K562 (cell line): ENCODE measurements around the gene NUP98. TPM values are rescaled to one million over a fixed set of nuclear protein-coding genes. Genes with fewer than 3 reads are reported as not detected.

Experiments used
- BCL6 ChIP-seq: fragments of 250-450 bp; sonication (Bioruptor Pico); IDR thresholded peaks from 2 replicates; pipeline ENCODE4 v1.4.0; 2020
- BRF1 ChIP-seq: IDR thresholded peaks from 3 replicates; pipeline ENCODE4 v1.6.1; 2011; ENCODE audit warnings: borderline replicate concordance, mild to moderate bottlenecking; ENCODE audit not compliant: insufficient read length; ENCODE audit errors: extremely low read depth
- CC2D1A ChIP-seq: fragments of 450-650 bp; IDR thresholded peaks from 2 replicates; pipeline ENCODE4 v1.6.1; 2017; ENCODE audit warnings: mild to moderate bottlenecking
- ETV5 ChIP-seq: sonication (generic); formaldehyde crosslinking; IDR thresholded peaks from 2 replicates; pipeline ENCODE4 v1.4.0; 2020; ENCODE audit warnings: low read depth, mild to moderate bottlenecking, missing genetic modification reagents
- HMG20B ChIP-seq: fragments of 250-450 bp; sonication (Bioruptor Pico); IDR thresholded peaks from 2 replicates; pipeline ENCODE4 v1.5.0; 2021; ENCODE audit warnings: mild to moderate bottlenecking
- MEF2D ChIP-seq: conservative IDR thresholded peaks from 2 replicates; pipeline ENCODE4 v1.6.1; 2016; ENCODE audit warnings: low read depth, missing genetic modification characterization, missing compliant biosample characterization
- NFRKB ChIP-seq: fragments of 450-650 bp; IDR thresholded peaks from 2 replicates; pipeline ENCODE4 v1.6.1; 2016; ENCODE audit warnings: low read depth
- NR4A1 ChIP-seq, 2 experiments: fragments of 250-450 bp in 1 of 2; fragments of 450-650 bp in 1 of 2; sonication (Bioruptor Pico) in 1 of 2; IDR thresholded peaks; 2 replicates each; pipeline versions ENCODE4 v1.4.0 to v1.6.1; 2016 to 2020; ENCODE audit warnings: mild to moderate bottlenecking in 2 of 2, missing compliant biosample characterization in 1 of 2, missing genetic modification characterization in 1 of 2, moderate library complexity in 1 of 2
- RAD51 ChIP-seq: fragments of 450-650 bp; IDR thresholded peaks from 2 replicates; pipeline ENCODE4 v1.7.1; 2016; ENCODE audit warnings: low read depth, mild to moderate bottlenecking, borderline replicate concordance
- RBM14 ChIP-seq: fragments of 200-400 bp; formaldehyde crosslinking; IDR thresholded peaks from 2 replicates; pipeline ENCODE4 v1.6.1; 2018; ENCODE audit warnings: low read depth, mild to moderate bottlenecking, low read length, moderate library complexity, borderline replicate concordance; ENCODE audit not compliant: insufficient read depth
- SRSF1 ChIP-seq: fragments of 200-400 bp; formaldehyde crosslinking; IDR thresholded peaks from 2 replicates; pipeline ENCODE4 v1.6.1; 2017; ENCODE audit warnings: mild to moderate bottlenecking, low read depth, low read length, moderate library complexity
- STAT5A ChIP-seq: IDR thresholded peaks from 2 replicates; pipeline ENCODE4 v1.6.1; 2012; ENCODE audit warnings: low read length, inconsistent platforms, borderline replicate concordance
- TAF7 ChIP-seq: fragments of 450-650 bp; IDR thresholded peaks from 2 replicates; pipeline ENCODE4 v1.6.1; 2016; ENCODE audit warnings: missing genetic modification characterization, missing compliant biosample characterization
- TGIF2 ChIP-seq: sonication (generic); formaldehyde crosslinking; IDR thresholded peaks from 2 replicates; pipeline ENCODE4 v1.8.1; 2022; ENCODE audit warnings: mild to moderate bottlenecking, missing genetic modification reagents, moderate library complexity
- ZNF239 ChIP-seq: fragments of 250-450 bp; sonication (Bioruptor Pico); IDR thresholded peaks from 2 replicates; pipeline ENCODE4 v1.4.0; 2020; ENCODE audit warnings: mild to moderate bottlenecking
- ZNF76 ChIP-seq: fragments of 250-450 bp; sonication (Bioruptor Pico); IDR thresholded peaks from 2 replicates; pipeline ENCODE4 v1.4.0; 2020; ENCODE audit warnings: mild to moderate bottlenecking, moderate library complexity, borderline replicate concordance
- ZNF764 ChIP-seq: fragments of 250-450 bp; sonication (Bioruptor Pico); IDR thresholded peaks from 2 replicates; pipeline ENCODE4 v1.4.0; 2020; ENCODE audit warnings: low read depth, mild to moderate bottlenecking, moderate library complexity
- polyA plus RNA-seq, 8 experiments: library from polyadenylated mRNA; depleted of rRNA in 4 of 8; stranded (reverse) in 5 of 8; unstranded in 3 of 8; fragments of >200 nt; fragmentation: Nextera tagmentation in 2 of 8; fragmentation: Illumina TruSeq in 1 of 8; extraction: Ambion mirVana in 2 of 8; extraction: Trizol in 1 of 8; gene quantifications; 2 replicates each; pipeline versions ENCODE4 v1.2.1 to v1.2.3, GENCODE V29; 2011 to 2014; ENCODE audit warnings: inconsistent platforms in 1 of 8, missing spikeins in 1 of 8
- total RNA-seq, 7 experiments: library from RNA; depleted of rRNA in 6 of 7; stranded (reverse); fragments of >200 nt in 6 of 7; fragmentation: Illumina TruSeq in 2 of 7; extraction: Trizol in 2 of 7; gene quantifications; 2 replicates each; pipeline versions ENCODE4 v1.2.1 to v1.2.3, GENCODE V29; 2011 to 2021; ENCODE audit warnings: low replicate concordance in 1 of 7
- TF ChIP-seq, protein P1 (sequence below): fragments of 450-650 bp; formaldehyde crosslinking; IDR thresholded peaks from 2 replicates; pipeline ENCODE4 v1.4.0; 2020; ENCODE audit warnings: mild to moderate bottlenecking, moderate library complexity
- TF ChIP-seq, protein P2 (sequence below): fragments of 450-650 bp; IDR thresholded peaks from 2 replicates; pipeline ENCODE4 v1.6.1; 2018; ENCODE audit not compliant: partially characterized antibody
- TF ChIP-seq, protein P3 (sequence below): fragments of 250-450 bp; sonication (Bioruptor Pico); IDR thresholded peaks from 2 replicates; pipeline ENCODE4 v1.5.0; 2022; ENCODE audit warnings: mild to moderate bottlenecking
- TF ChIP-seq, protein P4 (sequence below): fragments of 450-650 bp; formaldehyde crosslinking; IDR thresholded peaks from 2 replicates; pipeline ENCODE4 v1.4.0; 2020; ENCODE audit warnings: mild to moderate bottlenecking, moderate library complexity

Gene NUP98
- total and polyA plus RNA-seq, 9 of the 15 experiments (the other 6 are each of a cell fraction or from before 2014, with no cell fraction given) = 45.1 to 196 (median 130) TPM

DNA sequence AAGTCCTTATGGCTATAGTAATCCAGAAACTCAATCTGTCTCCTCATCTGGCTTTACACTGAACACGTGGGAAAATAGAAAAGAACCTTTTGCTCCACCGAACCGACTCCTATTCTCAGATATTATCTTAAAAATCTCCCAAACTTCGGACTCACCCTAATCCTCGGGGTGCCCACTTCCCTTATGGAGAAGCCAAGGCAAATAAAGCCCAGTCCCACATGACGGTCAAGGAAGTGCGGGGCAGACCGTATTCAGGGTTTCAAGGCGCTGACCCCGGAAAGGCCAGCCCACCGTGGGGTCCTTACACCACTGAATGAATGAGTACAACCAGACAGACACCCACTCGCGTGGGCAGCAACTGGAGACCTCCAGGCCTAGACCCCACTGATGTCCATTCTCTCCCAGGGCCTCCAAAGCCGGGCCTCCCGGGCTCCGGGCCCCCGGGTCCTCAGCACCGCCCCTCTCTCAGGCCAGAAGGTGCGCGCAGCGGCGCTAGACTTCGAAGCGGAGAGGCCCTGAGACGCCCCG is 489 bp downstream of the NUP98 start (continued):
- TF ChIP-seq, protein P1, sequence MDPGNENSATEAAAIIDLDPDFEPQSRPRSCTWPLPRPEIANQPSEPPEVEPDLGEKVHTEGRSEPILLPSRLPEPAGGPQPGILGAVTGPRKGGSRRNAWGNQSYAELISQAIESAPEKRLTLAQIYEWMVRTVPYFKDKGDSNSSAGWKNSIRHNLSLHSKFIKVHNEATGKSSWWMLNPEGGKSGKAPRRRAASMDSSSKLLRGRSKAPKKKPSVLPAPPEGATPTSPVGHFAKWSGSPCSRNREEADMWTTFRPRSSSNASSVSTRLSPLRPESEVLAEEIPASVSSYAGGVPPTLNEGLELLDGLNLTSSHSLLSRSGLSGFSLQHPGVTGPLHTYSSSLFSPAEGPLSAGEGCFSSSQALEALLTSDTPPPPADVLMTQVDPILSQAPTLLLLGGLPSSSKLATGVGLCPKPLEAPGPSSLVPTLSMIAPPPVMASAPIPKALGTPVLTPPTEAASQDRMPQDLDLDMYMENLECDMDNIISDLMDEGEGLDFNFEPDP (CRISPR knock-in tag) = no peak
- no peak for TF ChIP-seq ZNF239
- TF ChIP-seq HMG20B (CRISPR knock-in tag) = no peak
- TF ChIP-seq BCL6 (CRISPR knock-in tag) = no peak
- no peak for TF ChIP-seq CC2D1A
- TF ChIP-seq TAF7 = no peak
- TF ChIP-seq BRF1 = no peak
- no peak for TF ChIP-seq STAT5A
- peak; percentile 64 for TF ChIP-seq ETV5
- no peak for TF ChIP-seq RAD51
- TF ChIP-seq, protein P2, sequence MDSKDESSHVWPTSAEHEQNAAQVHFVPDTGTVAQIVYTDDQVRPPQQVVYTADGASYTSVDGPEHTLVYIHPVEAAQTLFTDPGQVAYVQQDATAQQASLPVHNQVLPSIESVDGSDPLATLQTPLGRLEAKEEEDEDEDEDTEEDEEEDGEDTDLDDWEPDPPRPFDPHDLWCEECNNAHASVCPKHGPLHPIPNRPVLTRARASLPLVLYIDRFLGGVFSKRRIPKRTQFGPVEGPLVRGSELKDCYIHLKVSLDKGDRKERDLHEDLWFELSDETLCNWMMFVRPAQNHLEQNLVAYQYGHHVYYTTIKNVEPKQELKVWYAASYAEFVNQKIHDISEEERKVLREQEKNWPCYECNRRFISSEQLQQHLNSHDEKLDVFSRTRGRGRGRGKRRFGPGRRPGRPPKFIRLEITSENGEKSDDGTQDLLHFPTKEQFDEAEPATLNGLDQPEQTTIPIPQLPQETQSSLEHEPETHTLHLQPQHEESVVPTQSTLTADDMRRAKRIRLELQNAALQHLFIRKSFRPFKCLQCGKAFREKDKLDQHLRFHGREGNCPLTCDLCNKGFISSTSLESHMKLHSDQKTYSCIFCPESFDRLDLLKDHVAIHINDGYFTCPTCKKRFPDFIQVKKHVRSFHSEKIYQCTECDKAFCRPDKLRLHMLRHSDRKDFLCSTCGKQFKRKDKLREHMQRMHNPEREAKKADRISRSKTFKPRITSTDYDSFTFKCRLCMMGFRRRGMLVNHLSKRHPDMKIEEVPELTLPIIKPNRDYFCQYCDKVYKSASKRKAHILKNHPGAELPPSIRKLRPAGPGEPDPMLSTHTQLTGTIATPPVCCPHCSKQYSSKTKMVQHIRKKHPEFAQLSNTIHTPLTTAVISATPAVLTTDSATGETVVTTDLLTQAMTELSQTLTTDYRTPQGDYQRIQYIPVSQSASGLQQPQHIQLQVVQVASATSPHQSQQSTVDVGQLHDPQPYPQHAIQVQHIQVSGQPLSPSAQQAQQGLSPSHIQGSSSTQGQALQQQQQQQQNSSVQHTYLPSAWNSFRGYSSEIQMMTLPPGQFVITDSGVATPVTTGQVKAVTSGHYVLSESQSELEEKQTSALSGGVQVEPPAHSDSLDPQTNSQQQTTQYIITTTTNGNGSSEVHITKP = no peak
- TF ChIP-seq ZNF764 (CRISPR knock-in tag) = no peak
- TF ChIP-seq TGIF2 (CRISPR knock-in tag) = peak; percentile 67; the same call in 1 of the 2 replicates
- TF ChIP-seq NR4A1 (CRISPR knock-in tag; IDR thresholded peaks at IDR 0.05) = no peak
- TF ChIP-seq NR4A1 (tag; IDR thresholded peaks at IDR 0.05) = no peak
- TF ChIP-seq NFRKB = no peak
- TF ChIP-seq, protein P3, sequence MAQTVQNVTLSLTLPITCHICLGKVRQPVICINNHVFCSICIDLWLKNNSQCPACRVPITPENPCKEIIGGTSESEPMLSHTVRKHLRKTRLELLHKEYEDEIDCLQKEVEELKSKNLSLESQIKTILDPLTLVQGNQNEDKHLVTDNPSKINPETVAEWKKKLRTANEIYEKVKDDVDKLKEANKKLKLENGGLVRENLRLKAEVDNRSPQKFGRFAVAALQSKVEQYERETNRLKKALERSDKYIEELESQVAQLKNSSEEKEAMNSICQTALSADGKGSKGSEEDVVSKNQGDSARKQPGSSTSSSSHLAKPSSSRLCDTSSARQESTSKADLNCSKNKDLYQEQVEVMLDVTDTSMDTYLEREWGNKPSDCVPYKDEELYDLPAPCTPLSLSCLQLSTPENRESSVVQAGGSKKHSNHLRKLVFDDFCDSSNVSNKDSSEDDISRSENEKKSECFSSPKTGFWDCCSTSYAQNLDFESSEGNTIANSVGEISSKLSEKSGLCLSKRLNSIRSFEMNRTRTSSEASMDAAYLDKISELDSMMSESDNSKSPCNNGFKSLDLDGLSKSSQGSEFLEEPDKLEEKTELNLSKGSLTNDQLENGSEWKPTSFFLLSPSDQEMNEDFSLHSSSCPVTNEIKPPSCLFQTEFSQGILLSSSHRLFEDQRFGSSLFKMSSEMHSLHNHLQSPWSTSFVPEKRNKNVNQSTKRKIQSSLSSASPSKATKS (CRISPR knock-in tag) = no peak
- no peak for TF ChIP-seq RBM14
- TF ChIP-seq MEF2D (tag) = no peak
- TF ChIP-seq SRSF1 = no peak
- no peak for TF ChIP-seq ZNF76 (CRISPR knock-in tag)
- TF ChIP-seq, protein P4, sequence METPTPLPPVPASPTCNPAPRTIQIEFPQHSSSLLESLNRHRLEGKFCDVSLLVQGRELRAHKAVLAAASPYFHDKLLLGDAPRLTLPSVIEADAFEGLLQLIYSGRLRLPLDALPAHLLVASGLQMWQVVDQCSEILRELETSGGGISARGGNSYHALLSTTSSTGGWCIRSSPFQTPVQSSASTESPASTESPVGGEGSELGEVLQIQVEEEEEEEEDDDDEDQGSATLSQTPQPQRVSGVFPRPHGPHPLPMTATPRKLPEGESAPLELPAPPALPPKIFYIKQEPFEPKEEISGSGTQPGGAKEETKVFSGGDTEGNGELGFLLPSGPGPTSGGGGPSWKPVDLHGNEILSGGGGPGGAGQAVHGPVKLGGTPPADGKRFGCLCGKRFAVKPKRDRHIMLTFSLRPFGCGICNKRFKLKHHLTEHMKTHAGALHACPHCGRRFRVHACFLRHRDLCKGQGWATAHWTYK (CRISPR knock-in tag) = no peak
